Measurements from ENCODE around the gene RALGPS1. TPM values are rescaled to one million over a fixed set of nuclear protein-coding genes. Genes with fewer than 3 reads are reported as not detected.

RALGPS1 gene
- polyA plus RNA-seq, 2 of the 4 experiments (the other 2 are of a cell fraction), result 5.0 to 7.9 TPM

DNA sequence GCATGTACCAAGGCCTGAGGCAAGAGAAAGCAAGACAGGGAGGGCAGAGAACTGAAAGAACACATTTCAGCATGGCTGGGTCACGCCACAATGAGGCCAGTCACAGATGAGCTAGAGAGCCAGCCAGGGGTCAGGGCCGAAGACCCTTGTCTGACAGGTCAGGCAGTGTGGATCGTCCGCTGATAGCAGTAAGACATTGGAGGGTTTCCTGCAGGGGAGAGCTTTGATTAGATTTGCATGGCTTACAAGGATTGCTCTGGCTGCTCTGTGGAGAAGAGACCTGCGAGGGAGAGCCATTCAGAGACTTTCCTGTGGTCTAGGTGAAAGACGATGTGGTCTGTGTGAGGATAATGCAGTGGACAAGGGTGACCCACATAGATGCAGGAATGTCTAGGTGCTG lies 93.1 kb downstream of the RALGPS1 start (continued):
- TF ChIP-seq, protein P1, sequence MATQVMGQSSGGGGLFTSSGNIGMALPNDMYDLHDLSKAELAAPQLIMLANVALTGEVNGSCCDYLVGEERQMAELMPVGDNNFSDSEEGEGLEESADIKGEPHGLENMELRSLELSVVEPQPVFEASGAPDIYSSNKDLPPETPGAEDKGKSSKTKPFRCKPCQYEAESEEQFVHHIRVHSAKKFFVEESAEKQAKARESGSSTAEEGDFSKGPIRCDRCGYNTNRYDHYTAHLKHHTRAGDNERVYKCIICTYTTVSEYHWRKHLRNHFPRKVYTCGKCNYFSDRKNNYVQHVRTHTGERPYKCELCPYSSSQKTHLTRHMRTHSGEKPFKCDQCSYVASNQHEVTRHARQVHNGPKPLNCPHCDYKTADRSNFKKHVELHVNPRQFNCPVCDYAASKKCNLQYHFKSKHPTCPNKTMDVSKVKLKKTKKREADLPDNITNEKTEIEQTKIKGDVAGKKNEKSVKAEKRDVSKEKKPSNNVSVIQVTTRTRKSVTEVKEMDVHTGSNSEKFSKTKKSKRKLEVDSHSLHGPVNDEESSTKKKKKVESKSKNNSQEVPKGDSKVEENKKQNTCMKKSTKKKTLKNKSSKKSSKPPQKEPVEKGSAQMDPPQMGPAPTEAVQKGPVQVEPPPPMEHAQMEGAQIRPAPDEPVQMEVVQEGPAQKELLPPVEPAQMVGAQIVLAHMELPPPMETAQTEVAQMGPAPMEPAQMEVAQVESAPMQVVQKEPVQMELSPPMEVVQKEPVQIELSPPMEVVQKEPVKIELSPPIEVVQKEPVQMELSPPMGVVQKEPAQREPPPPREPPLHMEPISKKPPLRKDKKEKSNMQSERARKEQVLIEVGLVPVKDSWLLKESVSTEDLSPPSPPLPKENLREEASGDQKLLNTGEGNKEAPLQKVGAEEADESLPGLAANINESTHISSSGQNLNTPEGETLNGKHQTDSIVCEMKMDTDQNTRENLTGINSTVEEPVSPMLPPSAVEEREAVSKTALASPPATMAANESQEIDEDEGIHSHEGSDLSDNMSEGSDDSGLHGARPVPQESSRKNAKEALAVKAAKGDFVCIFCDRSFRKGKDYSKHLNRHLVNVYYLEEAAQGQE (IDR thresholded peaks at IDR 0.05), result no peak
- TF ChIP-seq SMC3 (IDR thresholded peaks at IDR 0.05), result no peak

DNA sequence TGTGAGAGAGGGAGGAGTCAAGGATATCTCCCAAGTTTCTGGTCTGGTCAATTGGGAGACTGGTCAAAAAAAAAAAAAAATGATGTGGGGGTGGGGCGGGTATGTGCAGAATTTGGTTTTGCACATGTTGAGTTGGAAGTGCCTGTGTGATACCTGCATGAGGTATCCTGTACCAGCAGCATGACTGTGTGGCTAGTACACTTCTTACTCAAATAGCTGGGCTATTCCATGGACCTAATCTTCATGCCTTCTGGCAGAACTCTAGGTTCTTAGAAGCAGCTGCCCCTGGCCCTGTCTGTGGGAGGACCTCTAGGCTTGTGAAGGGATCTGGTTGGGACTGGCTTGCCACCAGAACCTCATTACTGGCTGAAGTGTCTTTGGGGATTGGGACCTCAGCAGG lies 93.5 kb downstream of the RALGPS1 start:
- FAIRE-seq (no peak), ATAC-seq (no peak), DNase-seq (ENCODE audit: low read depth in 1 of 2, low spot score in 1 of 2) (no peak)
- CTCF ChIA-PET, result interaction anchor here (1.4 kb wide), 1 partner anchor 15 kb away, joined by 5 read pairs; no protein-coding TSS in a partner anchor
- Histone ChIP-seq H3K9me3 (no peaks in the 10 kb centered on the region), H3K27ac (no peak overlapping the region), H3K4me2 (no peak overlapping the region), H3K4me3 (no peak overlapping the region), H3K4me1 (peaks cover 15% of the 10 kb centered on the region; the same call in 2 of the 3 replicates)
- 41% methylated on average over 1 of the region's 1 CpG for WGBS (ENCODE audit: missing lambda C conversion rate)
- POLR2A ChIA-PET, result no interaction called here
- no peak for TF ChIP-seq JUN (IDR thresholded peaks at IDR 0.05)
- TF ChIP-seq TFCP2L1 (CRISPR knock-in tag; IDR thresholded peaks at IDR 0.05), result no peak
- TF ChIP-seq HEYL (CRISPR knock-in tag; IDR thresholded peaks at IDR 0.05), result no peak
- TF ChIP-seq CBX8 (IDR thresholded peaks at IDR 0.05), result no peak
- no peak for TF ChIP-seq EP300 (IDR thresholded peaks at IDR 0.05)
- TF ChIP-seq, protein P1 (IDR thresholded peaks at IDR 0.05), result no peak
- TF ChIP-seq RARB (CRISPR knock-in tag; IDR thresholded peaks at IDR 0.05), result no peak
- TF ChIP-seq ZFP36 (IDR thresholded peaks at IDR 0.05; ENCODE audit: borderline replicate concordance, partially characterized antibody), result no peak
- no peak for TF ChIP-seq HOXB5 (CRISPR knock-in tag; IDR thresholded peaks at IDR 0.05)
- TF ChIP-seq, protein P2, sequence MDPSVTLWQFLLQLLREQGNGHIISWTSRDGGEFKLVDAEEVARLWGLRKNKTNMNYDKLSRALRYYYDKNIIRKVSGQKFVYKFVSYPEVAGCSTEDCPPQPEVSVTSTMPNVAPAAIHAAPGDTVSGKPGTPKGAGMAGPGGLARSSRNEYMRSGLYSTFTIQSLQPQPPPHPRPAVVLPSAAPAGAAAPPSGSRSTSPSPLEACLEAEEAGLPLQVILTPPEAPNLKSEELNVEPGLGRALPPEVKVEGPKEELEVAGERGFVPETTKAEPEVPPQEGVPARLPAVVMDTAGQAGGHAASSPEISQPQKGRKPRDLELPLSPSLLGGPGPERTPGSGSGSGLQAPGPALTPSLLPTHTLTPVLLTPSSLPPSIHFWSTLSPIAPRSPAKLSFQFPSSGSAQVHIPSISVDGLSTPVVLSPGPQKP (IDR thresholded peaks at IDR 0.05; ENCODE audit: low read depth, low read length), result no peak
- TF ChIP-seq, protein P3, sequence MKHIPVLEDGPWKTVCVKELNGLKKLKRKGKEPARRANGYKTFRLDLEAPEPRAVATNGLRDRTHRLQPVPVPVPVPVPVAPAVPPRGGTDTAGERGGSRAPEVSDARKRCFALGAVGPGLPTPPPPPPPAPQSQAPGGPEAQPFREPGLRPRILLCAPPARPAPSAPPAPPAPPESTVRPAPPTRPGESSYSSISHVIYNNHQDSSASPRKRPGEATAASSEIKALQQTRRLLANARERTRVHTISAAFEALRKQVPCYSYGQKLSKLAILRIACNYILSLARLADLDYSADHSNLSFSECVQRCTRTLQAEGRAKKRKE (CRISPR knock-in tag; IDR thresholded peaks at IDR 0.05; ENCODE audit: low read depth), result no peak
- no peak for TF ChIP-seq MYC (IDR thresholded peaks at IDR 0.05; ENCODE audit: borderline replicate concordance, low read length)
- no peak for TF ChIP-seq CEBPB (IDR thresholded peaks at IDR 0.05)
- TF ChIP-seq POLR2A (IDR thresholded peaks at IDR 0.05; ENCODE audit: low read length), result no peak
- TF ChIP-seq, protein P4, sequence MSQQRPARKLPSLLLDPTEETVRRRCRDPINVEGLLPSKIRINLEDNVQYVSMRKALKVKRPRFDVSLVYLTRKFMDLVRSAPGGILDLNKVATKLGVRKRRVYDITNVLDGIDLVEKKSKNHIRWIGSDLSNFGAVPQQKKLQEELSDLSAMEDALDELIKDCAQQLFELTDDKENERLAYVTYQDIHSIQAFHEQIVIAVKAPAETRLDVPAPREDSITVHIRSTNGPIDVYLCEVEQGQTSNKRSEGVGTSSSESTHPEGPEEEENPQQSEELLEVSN (IDR thresholded peaks at IDR 0.05; ENCODE audit: borderline replicate concordance, low read depth), result no peak

All from A549 (cell line).